A673 (cell line): Measurements from ENCODE around the gene ARMC8. TPM values are rescaled to one million over a fixed set of nuclear protein-coding genes. Genes with fewer than 3 reads are reported as not detected.

Experiments
- BruUV-seq: library from RNA; stranded (reverse); fragments of 400-500 nt; replicated peaks from 2 replicates; lab custom pipeline; 2021; lab: Mats Ljungman, UMichigan
- CTCF ChIA-PET: fragments of 300-600 bp; sonication (Branson Sonifier 250); formaldehyde crosslinking; loops from one replicate; lab custom pipeline; 2022; ENCODE audit warnings: antibody characterized with exemption; lab: Charles Lee
- POLR2A ChIA-PET: fragments of 300-600 bp; sonication (Branson Sonifier 250); formaldehyde crosslinking; loops from one replicate; lab custom pipeline; 2022; ENCODE audit warnings: antibody characterized with exemption; ENCODE audit not compliant: low non-redundant PET; lab: Charles Lee
- DNase-seq: peaks from one replicate; pipeline ENCODE4 v3.0.0-alpha.2; 2015; ENCODE audit warnings: low spot score
- H3K27ac ChIP-seq: fragments of 200-600 bp; sonication (generic); 2 replicates; pipeline ENCODE4 v1.5.1; 2016; ENCODE audit warnings: mixed run types, low read depth, mild to moderate bottlenecking, mixed read lengths, antibody characterized with exemption, low read length; ENCODE audit not compliant: poor library complexity, severe bottlenecking
- H3K27me3 ChIP-seq: fragments of 200-600 bp; sonication (generic); replicated peaks from 2 replicates; pipeline ENCODE4 v1.6.1; 2017; ENCODE audit warnings: mixed run types, low read depth, mild to moderate bottlenecking, mixed read lengths, antibody characterized with exemption, low read length; ENCODE audit not compliant: insufficient read depth, poor library complexity
- H3K36me3 ChIP-seq: fragments of 200-600 bp; sonication (generic); 2 replicates; pipeline ENCODE4 v1.6.1; 2016; ENCODE audit warnings: mixed run types, mild to moderate bottlenecking, mixed read lengths, antibody characterized with exemption, low read length; ENCODE audit not compliant: insufficient read depth, poor library complexity, severe bottlenecking
- H3K4me1 ChIP-seq: fragments of 200-600 bp; sonication (generic); 2 replicates; pipeline ENCODE4 v1.6.1; 2017; ENCODE audit warnings: mixed run types, mild to moderate bottlenecking, mixed read lengths, antibody characterized with exemption, low read length; ENCODE audit not compliant: insufficient read depth, poor library complexity, severe bottlenecking
- H3K4me3 ChIP-seq: fragments of 200-600 bp; sonication (generic); 2 replicates; pipeline ENCODE4 v1.5.1; 2016; ENCODE audit warnings: low read depth, mixed run types, mild to moderate bottlenecking, mixed read lengths, low read length; ENCODE audit not compliant: poor library complexity, severe bottlenecking
- H3K9me3 ChIP-seq: fragments of 200-600 bp; sonication (generic); 2 replicates; pipeline ENCODE4 v1.6.1; 2016; ENCODE audit warnings: mixed run types, low read depth, mild to moderate bottlenecking, mixed read lengths, antibody characterized with exemption, low read length; ENCODE audit not compliant: poor library complexity, severe bottlenecking
- CTCF ChIP-seq: fragments of 300-800, 200-600 bp; sonication (generic); conservative IDR thresholded peaks from 2 replicates; pipeline ENCODE4 v1.5.1; 2017; ENCODE audit warnings: low read depth, mild to moderate bottlenecking, antibody characterized with exemption, low read length, moderate library complexity, mixed read lengths
- EZH2 ChIP-seq: fragments of 200-600 bp; sonication (generic); IDR thresholded peaks from 2 replicates; pipeline ENCODE4 v1.6.1; 2017; ENCODE audit warnings: borderline replicate concordance, low read depth, mild to moderate bottlenecking, mixed read lengths, antibody characterized with exemption, low read length; ENCODE audit not compliant: poor library complexity, severe bottlenecking
- intact Hi-C: fragments of 100-400 bp; cut with micrococcal nuclease; formaldehyde crosslinking; loops from one replicate; pipeline ENCODE4 v1.10.0; 2022; ENCODE audit not compliant: unreplicated experiment
- total RNA-seq: library from RNA; stranded (reverse); gene quantifications from 2 replicates; pipeline ENCODE4 v1.2.3, GENCODE V29; 2021

ARMC8 gene
- total RNA-seq, 1 experiment from 2014 or later, result 55.8 TPM

DNA sequence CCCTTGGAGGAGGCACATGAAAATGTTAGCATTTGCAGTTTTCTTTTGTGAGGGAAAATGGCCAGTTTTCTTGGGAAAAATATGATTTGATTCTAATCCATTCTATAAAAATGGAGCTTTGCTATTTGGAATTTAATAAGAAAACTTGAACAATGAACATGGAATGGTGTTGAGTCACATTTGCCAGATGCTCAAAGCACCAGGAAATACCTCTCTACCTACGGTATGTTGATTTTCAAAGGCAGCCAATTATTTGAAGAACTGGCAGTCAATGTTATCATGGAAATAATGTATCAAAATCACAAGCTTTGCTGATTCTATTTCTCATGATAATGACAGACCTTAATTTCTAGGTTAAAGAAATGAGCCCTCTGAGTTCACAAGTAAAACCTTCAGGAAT is 127.7 kb downstream of the ARMC8 start:
- no peak overlapping the region for H3K27ac ChIP-seq

DNA sequence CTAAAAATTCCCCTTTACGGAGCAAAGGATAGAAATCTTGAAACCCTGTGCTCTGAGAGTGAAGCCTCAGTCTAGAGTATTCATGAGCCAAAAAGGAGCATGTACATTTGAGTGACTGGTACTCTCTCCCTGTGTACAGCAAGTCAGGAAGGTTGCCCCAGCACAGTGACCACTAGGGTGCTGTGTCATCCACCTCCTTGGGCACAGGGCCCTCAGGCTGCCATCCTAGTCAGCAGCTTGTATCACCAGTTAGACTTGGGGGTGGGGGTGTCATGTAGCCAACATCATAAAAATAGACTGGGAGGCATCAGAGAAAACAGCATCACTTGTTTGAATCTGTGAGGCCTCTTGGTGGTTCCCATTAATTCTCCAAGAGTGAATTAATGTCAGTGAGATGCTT is 130.6 kb downstream of the ARMC8 start:
- no TSS peak for BruUV-seq

More for the DNA sequence above, 127.7 kb downstream of the ARMC8 start:
- ChIA-PET POLR2A (no interaction called here), CTCF (no interaction called here)
- no peak for TF ChIP-seq CTCF
- TF ChIP-seq EZH2, result no peak
- BruUV-seq, result no TSS peak
- H3K4me1 ChIP-seq, result no peaks in the 10 kb centered on the region
- peaks cover 26% of the 10 kb centered on the region for H3K27me3 ChIP-seq
- no peak for DNase-seq
- intact Hi-C loops, result no loop called here
- no peaks in the 10 kb centered on the region for H3K9me3 ChIP-seq
- no peaks in the 10 kb centered on the region for H3K36me3 ChIP-seq
- no peak overlapping the region for H3K4me3 ChIP-seq

GRCh38 chr3:138323971-138324370 is 136.9 kb downstream of the ARMC8 start:
- H3K36me3 ChIP-seq, result no peaks in the 10 kb centered on the region

More for the DNA sequence above, 130.6 kb downstream of the ARMC8 start:
- no peaks in the 10 kb centered on the region for H3K4me1 ChIP-seq
- CTCF ChIA-PET, result no interaction called here
- H3K4me3 ChIP-seq, result no peak overlapping the region
- DNase-seq, result no peak
- H3K9me3 ChIP-seq, result no peaks in the 10 kb centered on the region
- H3K36me3 ChIP-seq, result no peaks in the 10 kb centered on the region
- TF ChIP-seq EZH2, result no peak
- no peak for TF ChIP-seq CTCF
- intact Hi-C loops, result no loop called here
- no peak overlapping the region for H3K27ac ChIP-seq
- no peaks in the 10 kb centered on the region for H3K27me3 ChIP-seq
- POLR2A ChIA-PET, result no interaction called here

More at GRCh38 chr3:138323971-138324370, 136.9 kb downstream of the ARMC8 start:
- no peak for DNase-seq
- intact Hi-C loops, result no loop called here
- POLR2A ChIA-PET, result no interaction called here
- Histone ChIP-seq H3K27ac (no peak overlapping the region), H3K9me3 (no peaks in the 10 kb centered on the region), H3K27me3 (no peaks in the 10 kb centered on the region), H3K4me1 (peaks cover 6% of the 10 kb centered on the region), H3K4me3 (no peak overlapping the region)
- TF ChIP-seq CTCF, result no peak
- TF ChIP-seq EZH2, result no peak
- BruUV-seq, result no TSS peak
- CTCF ChIA-PET, result no interaction called here
